Subcutaneous adipose tissue (tissue), 4 donors: ENCODE data around the gene NSF. TPM values are rescaled to one million over a fixed set of nuclear protein-coding genes. Genes with fewer than 3 reads are reported as not detected.
"Not testable (repeated sequence)": the region's sequence is repeated elsewhere in the genome, so short reads cannot be mapped to it uniquely, and the experiment has no call there.

Source experiments
- total RNA-seq, 4 donors: library from RNA; depleted of rRNA; stranded (reverse); fragments of >200 nt; gene quantifications; one replicate each; pipeline ENCODE4 v1.1.0, GENCODE V29; 2016
- TF ChIP-seq, protein P1 (sequence below): fragments of 450-650 bp; IDR thresholded peaks from one replicate; pipeline ENCODE4 v1.5.1; 2016; ENCODE audit warnings: low read depth, mild to moderate bottlenecking, control low read depth, antibody characterized with exemption, moderate library complexity

NSF gene
- total RNA-seq, result 10 to 100 TPM; 15.1 to 26.3 (median 19.3) TPM

DNA sequence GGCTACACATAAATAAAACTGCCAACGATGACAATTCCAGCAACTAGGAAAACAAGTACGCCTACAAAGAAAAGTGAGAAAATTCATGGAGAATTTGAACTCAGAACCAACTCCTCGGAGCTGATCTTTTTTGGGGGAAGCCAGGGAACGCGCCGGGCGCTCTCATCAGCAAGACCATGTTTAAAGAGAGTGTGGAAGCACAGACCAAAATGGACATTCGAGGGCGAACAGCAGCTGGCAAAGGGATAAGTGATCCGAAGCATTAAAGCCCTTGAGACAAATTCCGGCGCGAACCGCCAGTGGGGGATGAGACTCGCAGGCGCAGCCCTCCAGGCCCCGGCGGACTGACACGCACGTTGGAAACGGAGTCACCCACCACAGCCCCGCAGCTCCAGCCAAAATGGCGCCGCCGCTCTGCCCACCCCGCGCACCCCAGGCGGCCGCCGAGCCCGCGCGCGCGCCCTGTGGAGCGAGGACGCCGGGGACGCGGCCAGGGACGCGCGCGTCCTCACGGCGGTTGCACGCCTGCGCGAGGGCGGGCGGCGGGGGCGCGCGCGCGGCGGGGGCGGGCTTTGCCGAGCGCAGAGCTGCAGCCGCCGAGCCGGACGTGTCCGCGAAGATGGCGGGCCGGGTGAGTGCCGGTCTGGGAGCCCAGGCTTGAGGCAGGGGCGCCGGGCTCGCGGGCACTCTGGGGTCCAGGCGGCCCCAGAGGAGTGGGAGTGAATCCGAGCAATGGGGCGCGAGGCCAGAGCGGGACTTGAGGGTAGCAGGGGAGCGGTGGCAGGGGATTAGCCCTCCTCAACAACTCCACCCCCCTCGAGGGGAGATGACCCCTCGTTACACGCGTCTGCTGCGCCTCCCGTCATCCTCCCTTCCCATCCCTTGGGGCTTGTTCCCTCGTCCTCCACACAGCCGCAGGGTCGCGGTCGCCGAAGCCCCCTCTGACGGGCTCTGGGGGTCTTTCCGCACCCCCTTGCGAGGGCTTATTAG is at the start of gene NSF:
Gene NSF (plus strand): TSS at position 513 of the 990 bp plus-strand sequence. CDS start 107 bp downstream, at position 620.
- TF ChIP-seq, protein P1, sequence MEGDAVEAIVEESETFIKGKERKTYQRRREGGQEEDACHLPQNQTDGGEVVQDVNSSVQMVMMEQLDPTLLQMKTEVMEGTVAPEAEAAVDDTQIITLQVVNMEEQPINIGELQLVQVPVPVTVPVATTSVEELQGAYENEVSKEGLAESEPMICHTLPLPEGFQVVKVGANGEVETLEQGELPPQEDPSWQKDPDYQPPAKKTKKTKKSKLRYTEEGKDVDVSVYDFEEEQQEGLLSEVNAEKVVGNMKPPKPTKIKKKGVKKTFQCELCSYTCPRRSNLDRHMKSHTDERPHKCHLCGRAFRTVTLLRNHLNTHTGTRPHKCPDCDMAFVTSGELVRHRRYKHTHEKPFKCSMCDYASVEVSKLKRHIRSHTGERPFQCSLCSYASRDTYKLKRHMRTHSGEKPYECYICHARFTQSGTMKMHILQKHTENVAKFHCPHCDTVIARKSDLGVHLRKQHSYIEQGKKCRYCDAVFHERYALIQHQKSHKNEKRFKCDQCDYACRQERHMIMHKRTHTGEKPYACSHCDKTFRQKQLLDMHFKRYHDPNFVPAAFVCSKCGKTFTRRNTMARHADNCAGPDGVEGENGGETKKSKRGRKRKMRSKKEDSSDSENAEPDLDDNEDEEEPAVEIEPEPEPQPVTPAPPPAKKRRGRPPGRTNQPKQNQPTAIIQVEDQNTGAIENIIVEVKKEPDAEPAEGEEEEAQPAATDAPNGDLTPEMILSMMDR, result not testable (repeated sequence)

DNA sequence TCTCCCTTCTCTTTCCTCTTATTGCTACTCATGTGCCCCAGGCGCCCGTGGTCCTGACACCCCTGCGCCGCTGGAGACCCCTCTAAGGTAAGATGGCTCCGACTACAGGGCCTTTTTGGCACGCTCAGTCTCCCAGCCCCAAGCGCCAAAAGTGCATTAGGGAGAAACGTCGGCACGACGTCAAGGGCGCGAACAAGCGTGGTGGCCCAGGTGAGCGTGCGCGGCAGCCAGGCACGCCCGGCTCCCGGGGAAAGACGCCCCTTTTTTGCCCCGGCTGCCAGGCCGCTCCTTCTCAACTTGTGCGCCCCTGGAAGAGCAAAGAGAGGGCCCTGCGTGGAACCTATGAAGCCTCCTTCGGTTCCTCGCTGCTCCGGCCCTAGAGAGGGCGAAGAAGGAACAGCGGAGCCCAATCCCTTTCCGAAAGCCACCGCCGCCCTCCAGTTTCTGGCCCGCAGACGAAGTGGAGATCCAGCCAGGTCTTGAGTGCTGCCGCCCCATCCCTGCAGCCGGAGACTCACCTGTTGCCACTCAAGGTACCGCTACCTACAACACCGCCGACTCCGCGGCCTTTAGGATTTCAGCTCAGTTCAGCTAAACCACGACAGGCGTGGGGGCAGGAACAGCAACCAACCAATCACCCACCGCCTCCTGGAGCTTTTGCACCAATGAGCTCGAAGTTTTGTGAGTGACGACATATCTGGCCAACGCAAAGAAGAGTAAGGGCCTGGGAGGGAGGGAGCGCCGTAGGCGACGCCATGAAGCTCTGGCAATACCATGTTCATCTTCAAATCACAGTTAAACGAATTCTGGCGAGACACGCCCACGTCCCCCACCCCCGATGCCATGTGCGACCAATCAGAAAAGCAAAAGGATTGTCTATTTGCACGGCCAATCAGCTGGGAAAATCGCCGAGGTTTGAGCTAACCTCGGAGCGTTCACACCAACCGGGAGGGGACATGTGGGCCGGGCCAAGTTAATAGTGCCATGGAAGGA is 11.1 kb upstream of the NSF start, which contains the start of gene ARL17A:
Gene ARL17A (minus strand): TSS at position 609 of the 993 bp plus-strand sequence. CDS start 3,369 bp downstream, outside the sequence.
- TF ChIP-seq, protein P1, result not testable (repeated sequence)

DNA sequence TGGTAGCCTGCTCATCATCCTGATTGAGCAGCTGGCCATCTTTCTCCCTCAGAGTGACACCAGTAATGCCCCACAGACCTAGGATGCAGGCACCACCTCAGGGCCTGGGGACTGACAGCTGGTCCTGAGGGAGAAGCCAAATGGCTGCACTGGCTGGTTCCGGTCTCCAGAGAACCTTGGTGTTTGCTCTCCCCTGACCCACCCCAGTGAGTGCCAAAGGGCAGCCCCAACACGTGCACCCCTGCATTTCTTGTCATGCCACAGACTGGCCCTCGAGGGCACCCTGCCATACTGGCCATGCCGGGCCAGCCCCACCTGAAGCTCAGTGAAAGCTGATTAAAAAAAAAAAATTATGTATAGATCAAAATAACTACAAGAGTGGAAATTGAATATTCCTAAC is 127.5 kb downstream of the NSF start:
- TF ChIP-seq, protein P1, result no peak

DNA sequence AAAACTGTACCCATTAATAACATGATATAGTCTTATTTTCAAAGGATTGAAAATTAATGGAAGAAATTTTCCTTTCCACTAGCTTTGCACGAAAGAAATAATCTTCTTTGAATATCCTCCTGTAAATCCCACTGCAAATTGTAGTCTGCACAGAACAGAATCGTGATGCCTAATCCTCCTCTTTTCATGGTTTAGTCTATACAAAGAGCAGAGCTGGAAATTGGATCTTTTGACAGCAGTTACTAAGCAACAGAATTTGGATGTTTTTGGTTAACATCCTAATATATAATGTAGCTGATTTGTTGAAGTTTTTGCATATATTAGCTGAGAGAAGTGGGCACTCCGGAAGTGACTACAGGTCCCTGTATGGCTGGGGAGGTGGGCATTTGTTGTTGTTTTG is 129.4 kb downstream of the NSF start:
- TF ChIP-seq, protein P1, result no peak

GRCh38 chr17:46720408-46720807 is 129.9 kb downstream of the NSF start:
- TF ChIP-seq, protein P1, result no peak

- TF ChIP-seq, protein P1, result no peak
These were observed 132.3 kb downstream of the NSF start for GRCh38 chr17:46722662-46723285.
